ENCODE measurements around the gene SNTB2. TPM values are rescaled to one million over a fixed set of nuclear protein-coding genes. Genes with fewer than 3 reads are reported as not detected.

Gene SNTB2
- total RNA-seq, 1 experiment from 2014 or later = 20.2 TPM

DNA sequence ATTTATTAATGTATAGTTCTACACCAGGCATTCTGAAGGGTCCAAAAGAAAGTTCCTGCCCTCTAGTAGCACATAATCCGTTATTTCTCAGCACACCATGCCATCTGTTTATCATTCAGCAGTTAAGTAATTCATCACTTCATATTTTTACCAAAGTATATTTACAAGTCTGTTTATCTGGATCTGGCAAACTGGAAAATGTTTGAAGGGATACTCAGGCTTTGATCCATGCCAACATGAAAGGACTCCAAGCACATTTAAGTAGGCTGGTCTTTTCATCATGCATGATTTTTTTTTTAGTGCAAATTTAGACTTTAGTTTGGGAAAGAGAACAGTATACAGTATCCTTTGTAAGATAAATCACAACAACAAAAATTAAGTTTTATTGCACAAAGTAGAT, 120.1 kb downstream of the SNTB2 start:
- Mint-ChIP-seq H3K9me3 (no peaks in the 10 kb centered on the region; a peak in 2 of 5 replicates), H3K36me3 (ENCODE audit: insufficient read depth in 1 of 3, low read depth in 3 of 3) (peaks cover 0 to 2% (median 1%) of the 10 kb centered on the region in 3 experiments; a peak in 1 of 7 replicates), H3K27ac (no peak overlapping the region), H3K4me3 (no peak overlapping the region), H3K27me3 (ENCODE audit: low read depth) (no peaks in the 10 kb centered on the region; the same call in 1 of the 2 replicates), H3K4me1 (peaks cover 4 to 7% of the 10 kb centered on the region in 2 experiments)
- no peak overlapping the region for H2BK12ac ChIP-seq (ENCODE audit: insufficient read length, low read depth, low read length)
- H2BK20ac ChIP-seq (ENCODE audit: low read depth, low read length, poor library complexity, severe bottlenecking) = no peak overlapping the region
- no peak overlapping the region for H3K14ac ChIP-seq (ENCODE audit: insufficient read depth, low read length)
- no peak overlapping the region for H2AK5ac ChIP-seq (ENCODE audit: insufficient read length, low read length)
- H3K56ac ChIP-seq (ENCODE audit: insufficient read length, low read depth, low read length) = no peak overlapping the region
- no peak overlapping the region for H3T11ph ChIP-seq (ENCODE audit: low read length)
- no peak overlapping the region for H4K8ac ChIP-seq (replicated peaks; ENCODE audit: insufficient read length, low read depth, low read length)
- H3K9me3 ChIP-seq (ENCODE audit: control insufficient read depth, low read depth, low read length) = no peaks in the 10 kb centered on the region
- H3K27me3 ChIP-seq (ENCODE audit: insufficient read depth, low read length) = no peaks in the 10 kb centered on the region
- no peak overlapping the region for H3K18ac ChIP-seq (ENCODE audit: insufficient read length, low read depth, low read length)
- H4K20me1 ChIP-seq (ENCODE audit: control insufficient read depth, insufficient read depth, insufficient read length) = no peaks in the 10 kb centered on the region
- TF ChIP-seq, protein P1, sequence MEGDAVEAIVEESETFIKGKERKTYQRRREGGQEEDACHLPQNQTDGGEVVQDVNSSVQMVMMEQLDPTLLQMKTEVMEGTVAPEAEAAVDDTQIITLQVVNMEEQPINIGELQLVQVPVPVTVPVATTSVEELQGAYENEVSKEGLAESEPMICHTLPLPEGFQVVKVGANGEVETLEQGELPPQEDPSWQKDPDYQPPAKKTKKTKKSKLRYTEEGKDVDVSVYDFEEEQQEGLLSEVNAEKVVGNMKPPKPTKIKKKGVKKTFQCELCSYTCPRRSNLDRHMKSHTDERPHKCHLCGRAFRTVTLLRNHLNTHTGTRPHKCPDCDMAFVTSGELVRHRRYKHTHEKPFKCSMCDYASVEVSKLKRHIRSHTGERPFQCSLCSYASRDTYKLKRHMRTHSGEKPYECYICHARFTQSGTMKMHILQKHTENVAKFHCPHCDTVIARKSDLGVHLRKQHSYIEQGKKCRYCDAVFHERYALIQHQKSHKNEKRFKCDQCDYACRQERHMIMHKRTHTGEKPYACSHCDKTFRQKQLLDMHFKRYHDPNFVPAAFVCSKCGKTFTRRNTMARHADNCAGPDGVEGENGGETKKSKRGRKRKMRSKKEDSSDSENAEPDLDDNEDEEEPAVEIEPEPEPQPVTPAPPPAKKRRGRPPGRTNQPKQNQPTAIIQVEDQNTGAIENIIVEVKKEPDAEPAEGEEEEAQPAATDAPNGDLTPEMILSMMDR (conservative IDR thresholded peaks at IDR 0.05) = no peak
- peaks cover 5% of the 10 kb centered on the region for H3K23me2 ChIP-seq (ENCODE audit: insufficient read length, low read depth, low read length, poor library complexity, severe bottlenecking)
- no peak overlapping the region for H2AFZ ChIP-seq (ENCODE audit: low read length)
- H3K27ac ChIP-seq (ENCODE audit: insufficient read length, low read depth, low read length) = no peak overlapping the region
- H3K79me2 ChIP-seq (ENCODE audit: insufficient read depth, low read length) = peaks cover under 1% of the 10 kb centered on the region; the same call in 1 of the 2 replicates
- no peak overlapping the region for H2BK5ac ChIP-seq (ENCODE audit: insufficient read length, low read length)
- H3K4me1 ChIP-seq (ENCODE audit: insufficient read depth, low read length) = peaks cover under 1% of the 10 kb centered on the region; the same call in 1 of the 2 replicates
- no peak overlapping the region for H2BK15ac ChIP-seq (ENCODE audit: low read depth, low read length)
- H4K5ac ChIP-seq (ENCODE audit: insufficient read length, low read depth, low read length) = no peak overlapping the region
- no peak overlapping the region for H3K23ac ChIP-seq (ENCODE audit: insufficient read length, low read depth, low read length)
- no peak overlapping the region for H3K4me2 ChIP-seq (ENCODE audit: insufficient read depth, insufficient read length, low read length)
- H2BK120ac ChIP-seq (ENCODE audit: low read depth, low read length, poor library complexity, severe bottlenecking) = no peak overlapping the region
- H4K91ac ChIP-seq (ENCODE audit: insufficient read length, low read depth, low read length) = no peak overlapping the region
- DNase-seq = no peak
- no peaks in the 10 kb centered on the region for H3K79me1 ChIP-seq (ENCODE audit: insufficient read depth, low read depth, low read length, poor library complexity, severe bottlenecking)
- H3K9ac ChIP-seq (ENCODE audit: extremely low read depth, insufficient read length, low read length) = no peak overlapping the region
- no peak overlapping the region for H3K4ac ChIP-seq (ENCODE audit: low read depth, low read length)
- WGBS (ENCODE audit: extremely low coverage, insufficient read length, low lambda C conversion rate) = no CpG with 5 or more reads among the region's 1 CpG
